Measurements from ENCODE around the gene TLR8.
A peak's percentile ranks its signal among the peaks of the same experiment; 100 is the strongest.
"Not testable (repeated sequence)": the region's sequence is repeated elsewhere in the genome, so short reads cannot be mapped to it uniquely, and the experiment has no call there.

TLR8 gene

GRCh38 chrX:12947545-12948235 lies 41.3 kb downstream of the TLR8 start:
- no peak for DNase-seq

GRCh38 chrX:12948495-12948894 lies 42.1 kb downstream of the TLR8 start:
- no peak for DNase-seq

GRCh38 chrX:12949205-12949926 lies 42.9 kb downstream of the TLR8 start:
- peak; percentile 46 for DNase-seq

GRCh38 chrX:12949927-12950656 lies 43.7 kb downstream of the TLR8 start:
- peak; percentile 52 for DNase-seq

GRCh38 chrX:12950851-12951594 lies 44.6 kb downstream of the TLR8 start:
- no peak for DNase-seq

- no peak for DNase-seq
These were observed 45.2 kb downstream of the TLR8 start for GRCh38 chrX:12951595-12951975.

- no peak for DNase-seq
These were observed 47.0 kb downstream of the TLR8 start for GRCh38 chrX:12953420-12953819.

GRCh38 chrX:12954376-12954775 lies 48.0 kb downstream of the TLR8 start:
- no peak for DNase-seq

- DNase-seq: no peak
These were observed 48.6 kb downstream of the TLR8 start for GRCh38 chrX:12954981-12955380.

- peak; percentile 16 for DNase-seq
These were observed 49.7 kb downstream of the TLR8 start for GRCh38 chrX:12955882-12956703.

- no peak for DNase-seq
These were observed 50.5 kb downstream of the TLR8 start for GRCh38 chrX:12956704-12957534.

- DNase-seq: no peak
These were observed 51.6 kb downstream of the TLR8 start for GRCh38 chrX:12958059-12958458.

GRCh38 chrX:12958461-12958860 lies 52.0 kb downstream of the TLR8 start:
- DNase-seq: no peak

- DNase-seq: no peak
These were observed 54.8 kb downstream of the TLR8 start for GRCh38 chrX:12961196-12961718.

GRCh38 chrX:12962041-12962504 lies 55.7 kb downstream of the TLR8 start:
- no peak for DNase-seq

- not testable (repeated sequence) for DNase-seq
These were observed 56.9 kb downstream of the TLR8 start for GRCh38 chrX:12963210-12963850.

GRCh38 chrX:12965131-12965940 lies 58.9 kb downstream of the TLR8 start:
- no peak for DNase-seq

GRCh38 chrX:12966151-12966550 lies 59.7 kb downstream of the TLR8 start:
- no peak for DNase-seq

GRCh38 chrX:12967711-12968465 lies 61.5 kb downstream of the TLR8 start:
- DNase-seq: no peak

Measured in amniotic stem cell (primary cell).